ENCODE measurements around the gene PACSIN3.

Gene PACSIN3

GRCh38 chr11:47175746-47176327, 10.4 kb downstream of the PACSIN3 start:
- DNase-seq, result no peak

- DNase-seq, result no peak
Observed at GRCh38 chr11:47172740-47173336, 13.4 kb downstream of the PACSIN3 start.

- DNase-seq, result no peak
Observed at GRCh38 chr11:47171856-47172255, 14.4 kb downstream of the PACSIN3 start.

DNA sequence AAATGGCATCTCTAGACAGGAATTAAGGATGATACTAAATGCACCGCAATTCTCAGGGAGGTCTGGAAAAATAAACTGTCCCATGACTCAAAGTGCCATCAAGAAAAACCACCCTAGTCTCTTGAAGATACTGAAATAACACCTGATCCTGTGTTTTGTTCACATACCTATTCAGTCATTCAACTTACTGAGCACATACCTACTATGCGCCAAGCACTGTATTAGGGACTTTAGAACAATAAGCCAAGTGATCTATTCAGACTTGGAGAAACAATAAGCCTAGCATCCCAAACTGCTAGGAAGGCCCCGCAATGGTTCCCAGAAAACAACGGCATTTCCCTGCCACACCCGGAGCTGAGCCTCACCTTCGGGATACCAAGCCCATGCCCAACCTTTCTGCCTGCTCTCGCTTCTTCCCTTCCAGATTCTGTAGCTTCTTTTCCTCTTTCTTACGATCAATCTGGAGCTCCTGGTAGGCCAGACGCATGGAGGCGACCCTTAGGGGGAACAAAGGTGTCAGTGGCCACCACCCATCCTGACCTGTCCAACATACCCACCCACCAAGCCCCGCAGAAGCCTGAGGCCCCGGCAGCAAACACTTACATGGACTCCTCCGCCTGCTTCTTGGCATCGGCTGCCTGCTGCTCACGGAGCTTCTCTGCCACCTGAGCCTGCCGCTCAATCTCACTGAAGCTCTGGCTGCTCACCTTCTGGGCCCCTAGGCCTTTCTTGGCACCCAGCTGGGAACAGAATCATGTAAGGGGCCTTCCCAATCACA, 15.0 kb downstream of the PACSIN3 start:
- DNase-seq, result no peak

DNA sequence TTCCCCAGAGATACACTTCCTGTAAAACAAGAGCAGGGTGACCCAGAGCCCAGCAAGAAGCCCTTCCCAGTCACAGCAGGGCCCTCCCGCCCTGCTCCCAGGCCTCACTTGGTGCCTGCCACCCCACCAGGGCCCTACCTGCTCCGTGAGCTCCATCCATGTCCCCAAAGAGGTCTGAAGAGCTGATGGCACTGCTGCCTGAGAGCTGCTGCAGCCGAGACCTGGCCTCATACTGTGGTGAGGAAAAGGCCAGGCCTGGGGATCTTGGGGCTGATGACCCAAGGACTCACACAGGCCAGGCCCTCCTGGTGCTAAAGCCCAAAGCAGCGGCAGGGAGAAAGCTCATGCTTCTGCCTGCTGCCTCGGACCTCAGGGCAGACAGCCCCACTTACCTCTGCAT, 19.9 kb downstream of the PACSIN3 start:
- DNase-seq, result no peak

GRCh38 chr11:47165253-47165840, 20.9 kb downstream of the PACSIN3 start:
- DNase-seq, result no peak

GRCh38 chr11:47164321-47164720, 21.9 kb downstream of the PACSIN3 start:
- DNase-seq, result no peak

- DNase-seq, result no peak
Observed at GRCh38 chr11:47163898-47164297, 22.3 kb downstream of the PACSIN3 start.

GRCh38 chr11:47163193-47163592, 23.0 kb downstream of the PACSIN3 start:
- no peak for DNase-seq

DNA sequence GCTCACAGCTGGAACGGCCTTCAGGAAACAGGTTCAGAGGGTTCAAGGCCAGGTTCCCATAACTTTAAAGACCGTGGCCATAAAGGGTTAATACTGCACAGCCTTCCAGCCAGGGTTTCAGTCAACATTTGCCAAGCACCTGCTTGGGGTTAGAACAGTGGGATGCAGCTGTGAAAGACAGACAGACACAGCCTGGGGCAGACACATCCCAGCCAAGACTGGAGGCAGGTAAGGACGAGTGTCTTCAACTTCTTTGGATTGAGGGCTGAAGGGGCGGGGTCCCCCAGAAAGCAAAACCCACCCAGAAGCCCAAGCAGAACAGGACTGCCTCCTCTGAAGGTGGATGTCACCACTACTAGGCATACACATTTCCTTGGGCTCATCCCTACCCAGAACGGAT, 23.8 kb downstream of the PACSIN3 start:
- no peak for DNase-seq

- DNase-seq, result no peak
Observed at GRCh38 chr11:47161890-47162289, 24.3 kb downstream of the PACSIN3 start.

- DNase-seq, result peak; percentile 47
Observed at GRCh38 chr11:47161134-47161854, 24.9 kb downstream of the PACSIN3 start.

DNA sequence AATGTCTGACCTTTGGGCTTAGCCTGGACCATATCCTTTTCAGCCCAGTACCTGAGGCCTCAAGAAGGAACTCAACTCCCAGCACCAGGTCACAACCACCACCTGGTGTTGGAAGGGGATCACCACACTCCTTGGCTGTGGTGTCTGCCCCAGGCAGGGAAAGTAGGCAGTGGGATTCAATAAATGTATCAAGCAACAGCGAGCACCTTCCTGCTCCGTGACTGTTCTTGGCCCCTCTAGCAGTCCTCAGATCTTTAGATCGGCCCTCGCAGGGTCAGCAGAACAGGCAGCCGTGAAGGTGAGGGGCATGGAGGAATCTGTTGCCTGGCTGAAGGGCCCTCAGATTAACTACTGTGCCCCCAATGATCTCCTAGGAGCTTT, 25.5 kb downstream of the PACSIN3 start:
- DNase-seq, result no peak

DNA sequence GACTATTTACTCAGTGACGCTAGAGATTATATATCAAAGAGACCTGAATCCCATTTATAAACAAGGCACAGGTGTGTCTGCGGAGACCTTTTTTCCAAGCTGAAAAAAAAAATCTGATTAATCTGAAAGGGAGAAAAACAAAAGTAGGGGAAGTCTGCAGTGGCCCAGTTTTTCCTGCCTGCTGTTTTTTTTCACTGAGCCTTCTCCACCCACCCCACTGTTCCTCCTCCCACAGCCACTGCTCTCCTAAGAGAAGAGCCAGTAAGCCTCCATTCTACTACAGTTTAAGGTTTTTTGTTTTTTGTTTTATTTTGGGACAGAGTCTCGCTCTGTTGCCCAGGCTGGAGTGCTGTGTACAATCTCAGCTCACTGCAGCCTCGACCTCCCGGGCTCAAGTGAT, 28.0 kb downstream of the PACSIN3 start:
- DNase-seq, result no peak

- no peak for DNase-seq
Observed at GRCh38 chr11:47157805-47158204, 28.4 kb downstream of the PACSIN3 start.

DNA sequence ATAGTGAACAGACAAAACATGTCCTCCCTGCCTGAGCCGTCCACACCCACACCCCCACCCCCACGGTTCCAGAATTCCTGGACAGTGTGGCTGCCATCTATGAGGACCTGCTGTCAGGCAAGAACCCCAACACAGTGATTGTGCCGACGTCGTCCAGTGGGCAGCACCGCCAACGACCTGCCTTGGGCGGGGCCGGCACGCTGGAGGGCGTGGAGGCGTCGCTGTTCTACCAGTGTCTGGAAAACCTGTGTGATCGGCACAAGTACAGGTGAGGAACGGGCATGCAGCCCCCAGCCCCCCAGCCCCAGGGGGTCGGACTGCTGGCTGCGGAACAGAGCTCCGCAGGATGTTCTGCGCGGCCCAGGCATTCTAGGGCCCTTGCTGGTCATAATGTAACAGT, 29.3 kb downstream of the PACSIN3 start:
- DNase-seq, result no peak

DNA sequence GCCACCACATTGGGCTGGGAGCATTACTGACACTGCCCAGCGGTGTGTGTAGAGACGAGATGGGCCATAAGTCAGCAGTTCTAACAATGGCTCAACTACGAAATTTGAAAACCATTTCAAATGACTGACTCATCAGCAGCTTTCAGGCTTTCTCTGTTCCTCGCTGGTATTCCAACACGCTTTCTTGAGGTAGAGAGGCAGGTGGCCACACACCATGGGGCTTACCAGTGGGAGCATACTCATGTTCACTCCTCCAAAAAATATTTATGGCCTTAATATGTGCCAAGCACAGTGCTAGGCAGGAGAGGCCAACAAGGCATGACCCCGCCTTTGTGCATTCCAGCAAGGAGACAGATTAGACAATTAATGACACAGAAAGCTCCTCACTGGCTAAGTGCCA, 29.9 kb downstream of the PACSIN3 start:
- DNase-seq, result no peak

GRCh38 chr11:47155879-47156278, 30.4 kb downstream of the PACSIN3 start:
- DNase-seq, result no peak

DNA sequence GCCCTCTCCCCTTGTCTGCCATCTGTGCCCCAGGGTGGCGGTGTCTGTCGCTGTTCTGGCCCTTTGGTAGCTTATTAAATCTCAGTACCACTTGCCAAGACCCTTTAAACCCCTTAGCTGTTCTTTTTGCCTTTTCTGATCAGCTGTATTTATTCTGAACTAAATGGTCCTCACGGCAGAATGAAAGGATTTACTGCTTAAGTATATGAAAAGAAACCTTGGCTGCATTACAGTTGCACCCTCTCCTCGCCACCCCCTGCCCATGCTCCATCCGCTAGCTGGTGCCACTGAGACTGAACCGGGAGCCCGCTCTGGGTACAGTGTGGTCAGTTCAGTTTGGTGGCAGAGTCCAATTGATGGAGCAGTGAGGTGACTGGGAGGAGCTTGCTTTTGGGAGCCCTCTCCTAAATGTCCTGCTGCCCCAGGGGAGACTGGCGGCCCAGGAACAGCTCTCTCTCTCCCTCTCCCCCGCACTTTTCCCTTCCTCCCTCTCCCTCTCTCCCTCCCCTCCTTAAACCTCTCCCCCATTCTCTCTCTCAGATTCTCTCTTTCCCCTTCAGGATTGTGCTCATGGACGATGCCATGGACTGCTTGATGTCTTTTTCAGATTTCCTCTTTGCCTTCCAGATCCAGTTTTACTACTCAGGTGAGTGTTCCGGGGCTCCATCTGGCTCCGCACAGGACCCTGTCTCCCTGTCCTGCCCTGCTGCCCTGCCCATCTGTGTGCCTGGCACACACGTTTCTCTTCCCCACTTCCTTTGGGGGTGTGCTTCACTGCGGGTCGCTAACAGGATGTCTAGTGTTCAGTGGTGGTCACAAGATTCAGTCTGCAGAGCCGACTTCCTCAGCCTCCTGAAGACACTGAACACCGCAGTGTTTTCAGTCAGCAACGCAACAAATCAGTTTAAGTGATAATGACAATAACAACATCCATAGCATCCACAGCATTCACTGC, 31.3 kb downstream of the PACSIN3 start:
- DNase-seq, result no peak

- DNase-seq, result peak; percentile 27
Observed at GRCh38 chr11:47152953-47153950, 33.0 kb downstream of the PACSIN3 start.
